NCI-H82 treated with DMSO at 0.1 percent for 48 hours (cell line): ENCODE measurements around the gene LAPTM5.
A peak's percentile ranks its signal among the peaks of the same experiment; 100 is the strongest.
"Not testable (repeated sequence)": the region's sequence is repeated elsewhere in the genome, so short reads cannot be mapped to it uniquely, and the experiment has no call there.

Source experiments
- DNase-seq: peaks from one replicate; lab custom pipeline; 2025; ENCODE audit not compliant: unreplicated experiment; lab: John Stamatoyannopoulos, UW

Gene LAPTM5

GRCh38 chr1:30757352-30758120 lies at the start of gene LAPTM5:
Gene LAPTM5 (minus strand): TSS chr1:30757774. CDS start chr1:30757745, 29 bp downstream.
- no peak for DNase-seq

- DNase-seq, result no peak
Measured at GRCh38 chr1:30806381-30807317, 49.1 kb upstream of the LAPTM5 start.

GRCh38 chr1:30805304-30806003 lies 47.9 kb upstream of the LAPTM5 start:
- DNase-seq, result no peak

GRCh38 chr1:30804822-30805221 lies 47.2 kb upstream of the LAPTM5 start:
- DNase-seq, result no peak

- no peak for DNase-seq
Measured at GRCh38 chr1:30804352-30804751, 46.8 kb upstream of the LAPTM5 start.

- no peak for DNase-seq
Measured at GRCh38 chr1:30803562-30803961, 46.0 kb upstream of the LAPTM5 start.

GRCh38 chr1:30801771-30802198 lies 44.2 kb upstream of the LAPTM5 start:
- peak; percentile 40 for DNase-seq

GRCh38 chr1:30799233-30799511 lies 41.6 kb upstream of the LAPTM5 start:
- no peak for DNase-seq

- no peak for DNase-seq
Measured at GRCh38 chr1:30798389-30799232, 41.0 kb upstream of the LAPTM5 start.

- peak; percentile 83 for DNase-seq
Measured at GRCh38 chr1:30795026-30795425, 37.5 kb upstream of the LAPTM5 start.

GRCh38 chr1:30794260-30794659 lies 36.7 kb upstream of the LAPTM5 start:
- DNase-seq, result no peak

- DNase-seq, result no peak
Measured at GRCh38 chr1:30793209-30793608, 35.6 kb upstream of the LAPTM5 start.

GRCh38 chr1:30791868-30792267 lies 34.3 kb upstream of the LAPTM5 start:
- DNase-seq, result no peak

- no peak for DNase-seq
Measured at GRCh38 chr1:30790850-30791778, 33.5 kb upstream of the LAPTM5 start.

GRCh38 chr1:30790256-30790525 lies 32.6 kb upstream of the LAPTM5 start:
- not testable (repeated sequence) for DNase-seq

- no peak for DNase-seq
Measured at GRCh38 chr1:30789388-30790255, 32.0 kb upstream of the LAPTM5 start.

- DNase-seq, result no peak
Measured at GRCh38 chr1:30788580-30789387, 31.2 kb upstream of the LAPTM5 start.

- DNase-seq, result no peak
Measured at GRCh38 chr1:30787856-30788495, 30.4 kb upstream of the LAPTM5 start.
